Progenitor cell of endocrine pancreas (in vitro differentiated cells): ENCODE measurements around the gene GMDS. TPM values are rescaled to one million over a fixed set of nuclear protein-coding genes. Genes with fewer than 3 reads are reported as not detected.
A peak's percentile ranks its signal among the peaks of the same experiment; 100 is the strongest.

ENCODE experiments used
- DNase-seq: peaks from one replicate; pipeline ENCODE4 v3.0.0; 2021; ENCODE audit warnings: low spot score; ENCODE audit not compliant: unreplicated experiment
- H3K27ac Mint-ChIP-seq: 2 replicates; pipeline ENCODE4 v1.8.0; 2021; ENCODE audit warnings: mild to moderate bottlenecking, moderate library complexity, mixed read lengths
- H3K27me3 Mint-ChIP-seq: 2 replicates; pipeline ENCODE4 v1.8.0; 2021; ENCODE audit warnings: mixed read lengths
- H3K36me3 Mint-ChIP-seq: 2 replicates; pipeline ENCODE4 v1.8.0; 2022; ENCODE audit warnings: mixed read lengths; ENCODE audit not compliant: insufficient read depth
- H3K4me1 Mint-ChIP-seq: 2 replicates; pipeline ENCODE4 v1.8.0; 2021; ENCODE audit warnings: low read depth, mixed read lengths
- H3K4me3 Mint-ChIP-seq: 2 replicates; pipeline ENCODE4 v1.8.0; 2021; ENCODE audit warnings: low read depth, mild to moderate bottlenecking, moderate library complexity, mixed read lengths
- H3K9me3 Mint-ChIP-seq: 2 replicates; pipeline ENCODE4 v1.8.0; 2021; ENCODE audit warnings: low read depth, mixed read lengths
- total RNA-seq: library from RNA; stranded (reverse); gene quantifications from 2 replicates; pipeline ENCODE4 v1.2.1, GENCODE V29; 2021
- TF ChIP-seq, protein P1 (sequence below): fragments of 200-600 bp; sonication (generic); IDR thresholded peaks from one replicate; pipeline ENCODE4 v1.5.0; 2021; ENCODE audit warnings: antibody characterized with exemption, mild to moderate bottlenecking; ENCODE audit not compliant: unreplicated experiment

The GMDS gene
- total RNA-seq, 1 donor from 2014 or later, result 17.2 TPM

DNA sequence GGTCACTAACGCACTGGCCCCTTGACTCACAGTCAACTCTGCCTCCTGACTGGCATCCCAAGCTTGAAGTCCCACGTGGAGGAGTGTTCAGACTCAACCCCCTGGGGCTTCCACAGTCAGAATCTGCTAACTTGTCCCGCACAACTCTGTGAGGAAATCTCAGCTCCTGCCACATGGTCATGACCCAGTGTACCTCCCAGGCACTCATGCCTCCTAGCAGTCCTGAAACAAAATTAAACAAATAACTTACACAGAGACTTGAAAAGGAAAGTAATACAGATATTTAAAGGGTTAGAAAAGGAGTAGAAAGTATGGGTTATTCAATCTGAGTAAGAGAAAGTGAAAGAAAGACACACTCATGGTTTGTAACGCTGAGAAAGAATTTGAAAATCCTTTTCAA, 134.9 kb downstream of the GMDS start:
- H3K27ac Mint-ChIP-seq, result no peak overlapping the region

DNA sequence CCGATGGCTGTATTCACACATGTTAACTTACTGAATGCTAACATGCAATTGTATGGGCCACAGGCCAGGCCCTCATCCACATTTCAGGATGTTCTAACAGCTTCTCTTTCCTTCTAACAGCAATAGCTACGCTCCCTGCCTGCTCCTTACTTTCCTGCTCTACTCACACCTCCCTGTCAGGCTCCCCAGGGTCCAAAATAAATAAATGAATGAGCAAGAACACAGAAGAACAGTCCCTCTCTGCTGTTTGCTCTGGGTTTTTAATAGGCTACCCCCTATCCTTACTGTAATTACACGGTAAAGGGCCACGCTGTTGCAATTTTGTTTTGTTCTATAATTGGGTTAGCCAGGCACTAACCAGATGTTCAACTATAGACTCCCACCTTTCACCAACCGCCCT, 135.6 kb downstream of the GMDS start:
- DNase-seq, result no peak
- H3K36me3 Mint-ChIP-seq, result no peaks in the 10 kb centered on the region
- no peak overlapping the region for H3K4me3 Mint-ChIP-seq
- no peak overlapping the region for H3K27ac Mint-ChIP-seq
- H3K4me1 Mint-ChIP-seq, result peaks cover 7% of the 10 kb centered on the region
- H3K9me3 Mint-ChIP-seq, result no peaks in the 10 kb centered on the region
- TF ChIP-seq, protein P1, sequence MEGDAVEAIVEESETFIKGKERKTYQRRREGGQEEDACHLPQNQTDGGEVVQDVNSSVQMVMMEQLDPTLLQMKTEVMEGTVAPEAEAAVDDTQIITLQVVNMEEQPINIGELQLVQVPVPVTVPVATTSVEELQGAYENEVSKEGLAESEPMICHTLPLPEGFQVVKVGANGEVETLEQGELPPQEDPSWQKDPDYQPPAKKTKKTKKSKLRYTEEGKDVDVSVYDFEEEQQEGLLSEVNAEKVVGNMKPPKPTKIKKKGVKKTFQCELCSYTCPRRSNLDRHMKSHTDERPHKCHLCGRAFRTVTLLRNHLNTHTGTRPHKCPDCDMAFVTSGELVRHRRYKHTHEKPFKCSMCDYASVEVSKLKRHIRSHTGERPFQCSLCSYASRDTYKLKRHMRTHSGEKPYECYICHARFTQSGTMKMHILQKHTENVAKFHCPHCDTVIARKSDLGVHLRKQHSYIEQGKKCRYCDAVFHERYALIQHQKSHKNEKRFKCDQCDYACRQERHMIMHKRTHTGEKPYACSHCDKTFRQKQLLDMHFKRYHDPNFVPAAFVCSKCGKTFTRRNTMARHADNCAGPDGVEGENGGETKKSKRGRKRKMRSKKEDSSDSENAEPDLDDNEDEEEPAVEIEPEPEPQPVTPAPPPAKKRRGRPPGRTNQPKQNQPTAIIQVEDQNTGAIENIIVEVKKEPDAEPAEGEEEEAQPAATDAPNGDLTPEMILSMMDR, result no peak
- no peaks in the 10 kb centered on the region for H3K27me3 Mint-ChIP-seq

More for the DNA sequence above, 134.9 kb downstream of the GMDS start:
- Mint-ChIP-seq H3K4me3 (no peak overlapping the region), H3K9me3 (no peaks in the 10 kb centered on the region), H3K36me3 (no peaks in the 10 kb centered on the region), H3K27me3 (no peaks in the 10 kb centered on the region), H3K4me1 (peaks cover 7% of the 10 kb centered on the region)
- TF ChIP-seq, protein P1, result no peak
- no peak for DNase-seq

GRCh38 chr6:2108700-2109306, 136.6 kb downstream of the GMDS start:
- no peak overlapping the region for H3K27ac Mint-ChIP-seq

DNA sequence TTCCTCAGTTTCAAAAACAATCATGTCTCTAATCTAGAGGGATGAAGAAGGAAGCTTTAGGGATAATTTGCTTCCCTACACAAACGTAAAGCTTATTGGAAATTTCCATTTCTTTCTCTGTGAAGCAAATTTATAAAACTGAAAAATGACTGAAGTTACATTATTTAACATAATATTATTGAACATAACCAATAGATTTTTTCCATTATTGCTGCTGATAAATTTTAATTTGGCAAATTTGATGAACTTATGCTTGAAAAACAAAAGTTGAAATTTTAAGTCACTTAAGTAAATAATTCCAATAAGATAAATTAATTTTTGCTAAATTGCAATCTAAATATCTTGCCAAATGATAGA, 140.9 kb downstream of the GMDS start:
- DNase-seq, result no peak
- H3K27me3 Mint-ChIP-seq, result no peaks in the 10 kb centered on the region
- H3K9me3 Mint-ChIP-seq, result no peaks in the 10 kb centered on the region
- no peak overlapping the region for H3K4me3 Mint-ChIP-seq
- H3K36me3 Mint-ChIP-seq, result no peaks in the 10 kb centered on the region
- no peak overlapping the region for H3K27ac Mint-ChIP-seq
- TF ChIP-seq, protein P1, result no peak
- peaks cover 7% of the 10 kb centered on the region for H3K4me1 Mint-ChIP-seq

More at GRCh38 chr6:2108700-2109306, 136.6 kb downstream of the GMDS start:
- Mint-ChIP-seq H3K36me3 (no peaks in the 10 kb centered on the region), H3K4me1 (peaks cover 7% of the 10 kb centered on the region), H3K9me3 (no peaks in the 10 kb centered on the region), H3K27me3 (no peaks in the 10 kb centered on the region), H3K4me3 (no peak overlapping the region)
- no peak for DNase-seq
- TF ChIP-seq, protein P1, result no peak

DNA sequence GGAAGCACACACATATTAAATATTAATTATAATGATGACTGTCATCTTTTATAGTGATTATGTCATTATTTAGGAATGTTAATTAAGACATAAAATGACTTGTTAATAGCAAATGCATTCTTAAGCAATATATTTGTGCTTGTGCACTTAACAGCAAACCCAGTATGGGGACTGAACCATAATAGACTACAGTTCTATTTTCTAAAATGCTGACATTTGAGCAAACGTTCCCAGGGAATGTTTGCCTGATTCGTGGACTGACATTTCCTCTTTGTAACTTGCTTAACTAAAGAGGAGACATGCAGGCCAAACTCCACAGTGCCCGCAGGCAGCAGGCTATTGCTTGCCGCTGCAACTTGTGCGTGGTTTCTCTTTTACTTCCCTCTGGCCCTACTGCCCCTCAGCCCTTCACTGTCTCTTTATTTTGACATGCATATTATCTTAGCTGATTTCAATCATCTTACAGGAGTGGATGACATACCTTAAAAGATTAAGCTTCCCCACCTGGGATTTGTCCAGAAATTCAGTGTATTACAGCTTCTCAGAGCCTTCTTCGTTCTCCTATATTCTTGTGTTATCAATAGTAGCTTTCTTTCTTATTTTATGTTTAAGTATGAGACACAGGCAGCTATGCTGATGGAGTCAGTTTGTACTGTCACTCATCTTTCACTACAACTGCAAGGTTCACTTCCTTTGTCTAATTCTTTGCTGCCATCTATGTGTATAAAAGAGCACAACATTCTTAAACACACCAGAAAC, 141.5 kb downstream of the GMDS start:
- no peak overlapping the region for H3K27ac Mint-ChIP-seq
- TF ChIP-seq, protein P1, result peak; percentile 59
- H3K27me3 Mint-ChIP-seq, result no peaks in the 10 kb centered on the region
- no peak for DNase-seq
- no peaks in the 10 kb centered on the region for H3K36me3 Mint-ChIP-seq
- no peak overlapping the region for H3K4me3 Mint-ChIP-seq
- H3K4me1 Mint-ChIP-seq, result peaks cover 4% of the 10 kb centered on the region
- no peaks in the 10 kb centered on the region for H3K9me3 Mint-ChIP-seq
